ENCODE data around the gene BPHL. TPM values are rescaled to one million over a fixed set of nuclear protein-coding genes. Genes with fewer than 3 reads are reported as not detected.

Gene BPHL
- total RNA-seq, 1 experiment from 2014 or later = 31.3 TPM

DNA sequence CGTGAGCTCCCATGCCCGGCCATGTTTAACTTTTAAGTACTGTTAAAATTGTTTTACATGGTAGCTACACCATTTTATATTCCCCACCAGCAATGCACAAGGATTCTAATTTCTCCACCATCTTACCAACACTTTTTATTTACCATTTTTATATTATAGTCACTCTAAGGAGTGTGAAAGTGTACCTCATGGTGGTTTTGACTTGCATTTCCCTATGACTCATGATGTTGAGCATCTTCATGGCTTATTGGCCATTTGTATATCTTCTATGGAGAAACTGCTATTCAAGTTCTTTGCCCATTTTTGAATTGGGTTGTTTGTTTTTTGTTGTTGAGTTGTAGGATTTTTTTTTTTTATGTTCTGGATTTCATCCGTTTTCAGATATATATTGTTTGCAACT, 15.6 kb upstream of the BPHL start:
- POLR2A ChIA-PET = no interaction called here

DNA sequence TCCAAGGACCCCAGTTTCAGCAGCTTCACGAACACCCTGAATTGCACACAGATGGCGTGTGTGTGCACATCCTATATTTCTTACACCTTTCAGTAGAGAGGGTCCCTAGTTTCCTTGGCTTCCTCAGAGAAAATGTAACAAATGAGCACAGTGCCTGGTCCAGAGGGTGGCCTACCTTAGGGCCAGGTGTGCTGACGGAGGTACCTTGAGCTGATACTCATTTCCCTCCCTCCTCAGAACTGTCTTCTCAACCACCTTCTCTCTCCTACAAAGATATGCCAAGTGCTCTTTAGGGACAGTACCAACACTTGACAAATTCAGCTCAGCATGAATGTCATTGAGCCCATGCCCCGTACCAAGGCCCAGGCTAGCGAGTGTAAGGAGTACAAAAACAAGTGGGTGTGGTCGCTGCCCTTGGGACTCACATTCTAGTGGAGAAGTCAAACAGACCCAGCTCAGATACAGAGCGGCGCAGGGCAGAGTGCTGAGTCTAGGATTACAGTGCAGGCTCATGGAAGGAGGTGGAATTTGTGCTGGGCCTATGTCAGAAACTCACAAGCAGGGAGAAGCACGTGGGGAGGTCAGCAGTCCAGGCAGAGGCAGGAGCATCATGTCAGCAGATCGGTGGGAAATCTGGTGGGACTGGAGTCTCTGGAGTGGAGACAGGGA, 9.6 kb upstream of the BPHL start:
- no peak for ATAC-seq
- no peak for DNase-seq (ENCODE audit: low read depth, low spot score)
- no peak for TF ChIP-seq ZNF274 (IDR thresholded peaks at IDR 0.05; ENCODE audit: low read depth, low read length)
- TF ChIP-seq, protein P1, sequence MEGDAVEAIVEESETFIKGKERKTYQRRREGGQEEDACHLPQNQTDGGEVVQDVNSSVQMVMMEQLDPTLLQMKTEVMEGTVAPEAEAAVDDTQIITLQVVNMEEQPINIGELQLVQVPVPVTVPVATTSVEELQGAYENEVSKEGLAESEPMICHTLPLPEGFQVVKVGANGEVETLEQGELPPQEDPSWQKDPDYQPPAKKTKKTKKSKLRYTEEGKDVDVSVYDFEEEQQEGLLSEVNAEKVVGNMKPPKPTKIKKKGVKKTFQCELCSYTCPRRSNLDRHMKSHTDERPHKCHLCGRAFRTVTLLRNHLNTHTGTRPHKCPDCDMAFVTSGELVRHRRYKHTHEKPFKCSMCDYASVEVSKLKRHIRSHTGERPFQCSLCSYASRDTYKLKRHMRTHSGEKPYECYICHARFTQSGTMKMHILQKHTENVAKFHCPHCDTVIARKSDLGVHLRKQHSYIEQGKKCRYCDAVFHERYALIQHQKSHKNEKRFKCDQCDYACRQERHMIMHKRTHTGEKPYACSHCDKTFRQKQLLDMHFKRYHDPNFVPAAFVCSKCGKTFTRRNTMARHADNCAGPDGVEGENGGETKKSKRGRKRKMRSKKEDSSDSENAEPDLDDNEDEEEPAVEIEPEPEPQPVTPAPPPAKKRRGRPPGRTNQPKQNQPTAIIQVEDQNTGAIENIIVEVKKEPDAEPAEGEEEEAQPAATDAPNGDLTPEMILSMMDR (IDR thresholded peaks at IDR 0.05 in 2 of 3, conservative IDR thresholded peaks at IDR 0.05 in 1 of 3; ENCODE audit: borderline replicate concordance in 1 of 3, insufficient read depth in 1 of 3, low read depth in 2 of 3, low read length in 2 of 3) = no peak
- no peaks in the 10 kb centered on the region; the same call in 1 of the 2 replicates for H3K79me2 ChIP-seq (ENCODE audit: insufficient read depth, low read length)
- H4K20me1 ChIP-seq (ENCODE audit: insufficient read depth) = no peaks in the 10 kb centered on the region
- H3K9ac ChIP-seq (ENCODE audit: low read length) = no peak overlapping the region
- no peaks in the 10 kb centered on the region for H3K9me2 ChIP-seq (ENCODE audit: insufficient read depth)
- intact Hi-C loops (cut with micrococcal nuclease) = no loop called here
- peaks cover 25 to 35% of the 10 kb centered on the region in 2 experiments; a peak in 3 of 4 replicates for H3K36me3 ChIP-seq (ENCODE audit: control insufficient read depth in 1 of 2, insufficient read depth in 2 of 2, low read length in 2 of 2)
- H3K4me2 ChIP-seq (ENCODE audit: low read length) = no peak overlapping the region
- H3K9me3 ChIP-seq (ENCODE audit: control insufficient read depth in 1 of 2, insufficient read depth in 1 of 2, low read depth in 1 of 2, low read length in 2 of 2) = no peaks in the 10 kb centered on the region
- H2AFZ ChIP-seq (ENCODE audit: low read depth, low read length, poor library complexity, severe bottlenecking) = no peak overlapping the region
- H3K27ac ChIP-seq (ENCODE audit: low read depth, low read length) = no peak overlapping the region
- no TSS peak for BruUV-seq (replicated peaks)
- ChIA-PET POLR2A (no interaction called here), RAD21 (ENCODE audit: low non-redundant PET in 1 of 2, low total read pairs in 2 of 2, uncharacterized antibody in 2 of 2, unreplicated experiment in 2 of 2) (no interaction called here), CTCF (no interaction called here)
- no peak overlapping the region for H3K4me3 ChIP-seq (replicated peaks in 1 of 2; ENCODE audit: low read depth in 1 of 2, low read length in 2 of 2)
- H3K4me1 ChIP-seq (ENCODE audit: control insufficient read depth in 1 of 2, insufficient read depth in 2 of 2, low read length in 2 of 2) = no peaks in the 10 kb centered on the region
- no peaks in the 10 kb centered on the region for H3K27me3 ChIP-seq (ENCODE audit: insufficient read depth, low read length)

More for the DNA sequence above, 15.6 kb upstream of the BPHL start:
- Histone ChIP-seq H3K36me3 (ENCODE audit: control insufficient read depth in 1 of 2, insufficient read depth in 2 of 2, low read length in 2 of 2) (peaks cover 20 to 36% of the 10 kb centered on the region in 2 experiments), H3K4me3 (replicated peaks in 1 of 2; ENCODE audit: low read depth in 1 of 2, low read length in 2 of 2) (no peak overlapping the region), H3K79me2 (ENCODE audit: insufficient read depth, low read length) (no peaks in the 10 kb centered on the region; the same call in 1 of the 2 replicates), H3K4me1 (ENCODE audit: control insufficient read depth in 1 of 2, insufficient read depth in 2 of 2, low read length in 2 of 2) (no peaks in the 10 kb centered on the region), H3K9me2 (ENCODE audit: insufficient read depth) (no peaks in the 10 kb centered on the region), H3K4me2 (ENCODE audit: low read length) (no peak overlapping the region), H3K27ac (ENCODE audit: low read depth, low read length) (no peak overlapping the region), H2AFZ (ENCODE audit: low read depth, low read length, poor library complexity, severe bottlenecking) (no peak overlapping the region), H3K27me3 (ENCODE audit: insufficient read depth, low read length) (no peaks in the 10 kb centered on the region), H3K9me3 (ENCODE audit: control insufficient read depth in 1 of 2, insufficient read depth in 1 of 2, low read depth in 1 of 2, low read length in 2 of 2) (0 out of 4 replicates have a peak, but pooled peaks cover 0 to 3% of the 10 kb centered on the region in 2 experiments), H4K20me1 (ENCODE audit: insufficient read depth) (no peaks in the 10 kb centered on the region), H3K9ac (ENCODE audit: low read length) (no peak overlapping the region)
- ATAC-seq (no peak), DNase-seq (ENCODE audit: low read depth, low spot score) (no peak)
- RAD21 ChIA-PET (ENCODE audit: low non-redundant PET in 1 of 2, low total read pairs in 2 of 2, uncharacterized antibody in 2 of 2, unreplicated experiment in 2 of 2) = no interaction called here
- intact Hi-C loops (cut with micrococcal nuclease) = no loop called here
- TF ChIP-seq CBX3 (IDR thresholded peaks at IDR 0.05; ENCODE audit: low read depth) (no peak), EZH2 (IDR thresholded peaks at IDR 0.05) (no peak), POLR2AphosphoS5 (IDR thresholded peaks at IDR 0.05; ENCODE audit: low read depth, low read length) (no peak), ZNF274 (IDR thresholded peaks at IDR 0.05; ENCODE audit: low read depth, low read length) (no peak), POLR2A (IDR thresholded peaks at IDR 0.05; ENCODE audit: borderline replicate concordance, extremely low read depth, insufficient read depth, insufficient read length) (no peak)
- no TSS peak for BruUV-seq (replicated peaks)
- CTCF ChIA-PET = no interaction called here

Measured in HCT116 (cell line).